Measurements from ENCODE around the gene SLC9A5.
A peak's percentile ranks its signal among the peaks of the same experiment; 100 is the strongest.

SLC9A5 gene

GRCh38 chr16:67283039-67283825, 34.5 kb downstream of the SLC9A5 start:
- DNase-seq, result no peak

GRCh38 chr16:67283826-67284555, 35.2 kb downstream of the SLC9A5 start:
- no peak for DNase-seq

- DNase-seq, result no peak
Measured at GRCh38 chr16:67284699-67285646, 36.2 kb downstream of the SLC9A5 start.

- no peak for DNase-seq
Measured at GRCh38 chr16:67286441-67287235, 37.9 kb downstream of the SLC9A5 start.

GRCh38 chr16:67287960-67288359, 39.2 kb downstream of the SLC9A5 start:
- DNase-seq, result no peak

- DNase-seq, result no peak
Measured at GRCh38 chr16:67291461-67291860, 42.7 kb downstream of the SLC9A5 start.

GRCh38 chr16:67294171-67294757, 45.5 kb downstream of the SLC9A5 start:
- no peak for DNase-seq

- no peak for DNase-seq
Measured at GRCh38 chr16:67294938-67295361, 46.2 kb downstream of the SLC9A5 start.

- no peak for DNase-seq
Measured at GRCh38 chr16:67296420-67296819, 47.6 kb downstream of the SLC9A5 start.

- no peak for DNase-seq
Measured at GRCh38 chr16:67298277-67298676, 49.5 kb downstream of the SLC9A5 start.

- no peak for DNase-seq
Measured at GRCh38 chr16:67299269-67299668, 50.5 kb downstream of the SLC9A5 start.

- no peak for DNase-seq
Measured at GRCh38 chr16:67301080-67301782, 52.5 kb downstream of the SLC9A5 start.

- no peak for DNase-seq
Measured at GRCh38 chr16:67302076-67302475, 53.3 kb downstream of the SLC9A5 start.

- no peak for DNase-seq
Measured at GRCh38 chr16:67302970-67303369, 54.2 kb downstream of the SLC9A5 start.

- DNase-seq, result no peak
Measured at GRCh38 chr16:67304020-67304419, 55.2 kb downstream of the SLC9A5 start.

- no peak for DNase-seq
Measured at GRCh38 chr16:67305216-67306071, 56.7 kb downstream of the SLC9A5 start.

- no peak for DNase-seq
Measured at GRCh38 chr16:67310561-67310960, 61.8 kb downstream of the SLC9A5 start.

GRCh38 chr16:67311607-67312488, 63.1 kb downstream of the SLC9A5 start:
- DNase-seq, result peak; percentile 87 to 91

- no peak for DNase-seq
Measured at GRCh38 chr16:67312719-67313118, 63.9 kb downstream of the SLC9A5 start.
